ENCODE results near the gene LRRTM4. TPM values are rescaled to one million over a fixed set of nuclear protein-coding genes. Genes with fewer than 3 reads are reported as not detected.

LRRTM4 gene
- total RNA-seq, 4 donors from 2014 or later = not detected

- Histone ChIP-seq H3K27ac (no peak overlapping the region), H3K4me3 (no peak overlapping the region)
Observed at GRCh38 chr2:77507657-77508056, 14.5 kb downstream of the LRRTM4 start.

GRCh38 chr2:77488141-77488540 lies 34.0 kb downstream of the LRRTM4 start:
- no peaks in the 10 kb centered on the region for H3K4me1 ChIP-seq
- H3K9me3 ChIP-seq = no peaks in the 10 kb centered on the region
- no peaks in the 10 kb centered on the region for H3K27me3 ChIP-seq
- H3K36me3 ChIP-seq = no peaks in the 10 kb centered on the region
- no peak for TF ChIP-seq CTCF (IDR thresholded peaks at IDR 0.05)
- TF ChIP-seq POLR2A (IDR thresholded peaks at IDR 0.05) = no peak
- no peak for DNase-seq
- no peak overlapping the region for H3K27ac ChIP-seq
- no peak overlapping the region for H3K4me3 ChIP-seq

More at GRCh38 chr2:77507657-77508056, 14.5 kb downstream of the LRRTM4 start:
- no peaks in the 10 kb centered on the region for H3K9me3 ChIP-seq
- H3K27me3 ChIP-seq = no peaks in the 10 kb centered on the region
- no peak for TF ChIP-seq CTCF (IDR thresholded peaks at IDR 0.05)
- H3K36me3 ChIP-seq = no peaks in the 10 kb centered on the region
- no peaks in the 10 kb centered on the region for H3K4me1 ChIP-seq
- DNase-seq = no peak

- Histone ChIP-seq H3K27me3 (no peaks in the 10 kb centered on the region), H3K27ac (no peak overlapping the region), H3K4me3 (no peak overlapping the region), H3K9me3 (no peaks in the 10 kb centered on the region), H3K36me3 (no peaks in the 10 kb centered on the region), H3K4me1 (no peaks in the 10 kb centered on the region)
- DNase-seq = no peak
- TF ChIP-seq POLR2A (IDR thresholded peaks at IDR 0.05) (no peak), CTCF (IDR thresholded peaks at IDR 0.05) (no peak)
Observed at GRCh38 chr2:77487074-77487803, 34.9 kb downstream of the LRRTM4 start.

GRCh38 chr2:77484026-77484425 lies 38.1 kb downstream of the LRRTM4 start:
- no peak for TF ChIP-seq POLR2A (IDR thresholded peaks at IDR 0.05)
- no peak for TF ChIP-seq CTCF (IDR thresholded peaks at IDR 0.05)
- no peak overlapping the region for H3K4me3 ChIP-seq
- H3K27ac ChIP-seq = no peak overlapping the region
- H3K36me3 ChIP-seq = no peaks in the 10 kb centered on the region
- H3K9me3 ChIP-seq = no peaks in the 10 kb centered on the region
- no peaks in the 10 kb centered on the region for H3K27me3 ChIP-seq
- no peak for DNase-seq
- no peaks in the 10 kb centered on the region for H3K4me1 ChIP-seq

DNA sequence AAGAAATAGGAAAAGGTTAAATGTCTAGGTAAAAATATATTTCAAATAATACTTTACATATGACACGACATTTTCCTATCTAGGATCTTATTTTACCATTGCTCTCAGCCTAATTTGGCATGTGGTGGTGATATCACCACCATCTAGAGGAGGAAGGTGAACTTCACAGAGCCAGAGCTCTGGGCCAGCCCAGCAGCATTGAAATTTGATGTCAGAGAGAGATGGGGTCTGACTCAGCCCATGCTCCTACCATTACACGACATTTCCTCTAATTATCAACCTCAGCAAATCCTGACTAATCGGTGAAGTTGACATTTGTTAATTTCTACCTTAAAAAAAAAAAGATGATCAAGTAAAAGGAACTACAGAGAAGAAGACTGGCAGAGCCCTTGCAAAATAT lies 42.3 kb downstream of the LRRTM4 start:
- no peaks in the 10 kb centered on the region for H3K9me3 ChIP-seq
- H3K27me3 ChIP-seq = no peaks in the 10 kb centered on the region
- H3K36me3 ChIP-seq = no peaks in the 10 kb centered on the region
- H3K4me3 ChIP-seq = no peak overlapping the region
- H3K4me1 ChIP-seq = no peaks in the 10 kb centered on the region
- TF ChIP-seq CTCF (IDR thresholded peaks at IDR 0.05) (no peak), POLR2A (IDR thresholded peaks at IDR 0.05) (no peak)
- DNase-seq = no peak
- no peak overlapping the region for H3K27ac ChIP-seq
